ENCODE measurements around the gene ZNF740.

ZNF740 gene

DNA sequence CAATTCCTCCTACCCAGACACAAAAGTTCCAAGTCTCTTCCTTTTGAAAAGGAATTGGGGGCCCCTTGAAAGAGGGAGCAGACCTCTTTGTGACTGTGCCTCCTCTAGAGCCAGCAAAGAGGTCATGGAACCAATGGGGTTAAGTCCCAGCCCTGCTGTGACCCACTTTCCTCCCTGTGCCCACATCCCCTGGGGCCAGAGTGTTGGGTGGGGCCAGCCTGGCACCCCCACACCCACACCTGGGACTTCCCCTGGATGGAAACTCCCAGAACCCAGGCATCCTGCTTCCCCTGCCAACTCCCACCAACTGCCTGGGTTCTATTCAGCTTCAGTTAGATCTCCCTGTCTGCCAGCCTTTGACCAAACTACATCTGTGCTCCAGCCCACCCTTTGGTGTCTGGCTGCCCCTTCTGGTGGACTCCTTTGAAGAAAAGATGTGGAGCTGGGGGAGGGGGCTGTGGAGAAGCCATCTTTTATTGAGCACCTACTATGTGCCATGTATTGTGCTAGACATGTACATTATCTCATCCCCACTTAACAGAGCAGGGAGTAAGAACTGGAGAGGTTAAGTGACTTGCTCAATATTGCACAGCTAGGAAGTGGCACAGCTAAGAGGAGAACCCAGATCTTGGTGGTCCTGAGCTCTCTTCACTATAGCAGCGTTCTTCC is 56.1 kb downstream of the ZNF740 start:
- H3K9me3 ChIP-seq = no peaks in the 10 kb centered on the region
- H3K27me3 ChIP-seq = peaks cover 0 to 4% of the 10 kb centered on the region in 2 donors
- no peak for TF ChIP-seq CTCF (IDR thresholded peaks at IDR 0.05)
- no peak overlapping the region for H3K27ac ChIP-seq
- no peak for DNase-seq
- intact Hi-C loops (cut with DNase I; ENCODE audit: low total_unique reads) = no loop called here
- no peak overlapping the region for H3K4me3 ChIP-seq
- H3K36me3 ChIP-seq = no peaks in the 10 kb centered on the region
- peaks cover 11 to 40% (median 25%) of the 10 kb centered on the region in 4 donors for H3K4me1 ChIP-seq

- H3K36me3 ChIP-seq = no peaks in the 10 kb centered on the region
- DNase-seq = no peak
- TF ChIP-seq CTCF (IDR thresholded peaks at IDR 0.05) = no peak
- H3K9me3 ChIP-seq = no peaks in the 10 kb centered on the region
- H3K27me3 ChIP-seq = peaks cover 0 to 26% of the 10 kb centered on the region in 2 donors
- intact Hi-C loops (cut with DNase I; ENCODE audit: low total_unique reads) = no loop called here
- peaks cover 0 to 17% (median 3%) of the 10 kb centered on the region in 4 donors for H3K4me1 ChIP-seq
- no peak overlapping the region for H3K4me3 ChIP-seq
- no peak overlapping the region for H3K27ac ChIP-seq
Observed at GRCh38 chr12:53239643-53240258, 59.2 kb downstream of the ZNF740 start.

DNA sequence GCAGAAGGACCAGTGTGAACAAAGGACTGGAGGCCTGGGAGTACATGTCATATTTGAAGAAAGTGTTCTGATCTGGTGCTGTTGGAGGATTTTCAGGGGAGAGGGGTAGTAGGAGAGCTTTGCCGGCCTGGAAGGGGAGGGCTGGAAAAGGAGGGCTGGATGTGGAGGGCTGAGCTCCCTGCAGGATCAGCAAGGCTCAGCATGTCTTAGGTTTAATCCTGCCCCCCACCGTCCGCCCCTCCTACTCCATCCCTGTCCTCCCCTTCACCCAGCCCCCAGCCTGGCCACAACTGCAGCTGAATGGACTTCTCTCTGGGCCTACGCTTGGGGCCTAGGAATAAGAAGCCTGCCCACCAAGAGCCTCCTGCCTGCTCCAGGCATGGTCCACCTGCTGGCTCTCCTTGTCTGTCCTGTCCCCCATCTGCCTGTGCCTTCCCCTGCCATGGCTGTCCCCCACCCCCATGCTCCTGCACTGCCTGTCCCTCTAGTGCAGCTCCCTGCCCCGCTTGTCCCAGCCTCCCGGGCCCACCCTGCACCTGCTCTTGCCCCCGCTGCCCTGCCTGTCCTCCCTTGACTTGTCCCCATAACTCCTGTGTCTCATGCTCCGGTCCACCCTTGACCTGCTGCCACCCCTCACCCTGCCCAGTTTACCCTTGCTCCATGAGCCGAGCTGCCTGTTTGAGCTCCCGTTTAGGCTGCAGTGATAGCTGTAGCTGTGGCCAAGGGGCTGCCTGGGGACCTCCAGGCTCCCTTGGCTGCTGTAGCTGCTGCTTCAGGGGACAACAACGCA is 61.3 kb downstream of the ZNF740 start:
- Histone ChIP-seq H3K9me3 (no peaks in the 10 kb centered on the region), H3K4me1 (no peaks in the 10 kb centered on the region), H3K27ac (no peak overlapping the region), H3K27me3 (peaks cover 0 to 26% of the 10 kb centered on the region in 2 donors), H3K4me3 (no peak overlapping the region), H3K36me3 (no peaks in the 10 kb centered on the region)
- no peak for DNase-seq
- intact Hi-C loops (cut with DNase I; ENCODE audit: low total_unique reads) = no loop called here
- no peak for TF ChIP-seq CTCF (IDR thresholded peaks at IDR 0.05)

DNA sequence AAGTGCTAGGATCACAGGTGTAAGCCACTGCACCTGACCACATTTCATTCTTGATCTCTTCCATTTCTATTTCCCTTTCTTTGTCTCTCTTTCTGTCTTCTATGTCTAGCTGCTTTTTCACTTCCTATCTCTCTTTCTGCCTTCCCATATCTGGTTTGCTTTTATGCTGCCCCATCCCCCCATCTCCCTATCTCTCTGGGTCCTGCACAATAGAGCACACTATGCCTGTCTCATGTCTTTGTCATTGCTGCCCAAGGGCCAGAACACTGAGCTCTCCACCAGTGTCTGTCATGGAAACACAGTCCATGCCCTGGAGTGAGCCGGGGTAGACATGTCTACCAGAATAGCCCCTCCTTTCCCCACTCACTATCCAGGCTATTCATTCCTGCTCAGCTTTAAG is 63.8 kb downstream of the ZNF740 start:
- H3K36me3 ChIP-seq = no peaks in the 10 kb centered on the region
- DNase-seq = no peak
- H3K9me3 ChIP-seq = no peaks in the 10 kb centered on the region
- H3K4me1 ChIP-seq = no peaks in the 10 kb centered on the region
- intact Hi-C loops (cut with DNase I; ENCODE audit: low total_unique reads) = no loop called here
- no peak overlapping the region for H3K4me3 ChIP-seq
- TF ChIP-seq CTCF (IDR thresholded peaks at IDR 0.05) = no peak
- no peak overlapping the region for H3K27ac ChIP-seq
- peaks cover 0 to 26% of the 10 kb centered on the region in 2 donors for H3K27me3 ChIP-seq
